Natural killer cell (primary cell): ENCODE measurements around the gene PNKD. TPM values are rescaled to one million over a fixed set of nuclear protein-coding genes. Genes with fewer than 3 reads are reported as not detected.

Experiments used
- ATAC-seq, 3 donors: fragments of 150-1000 bp in 2 of 3; fragments of 200-7000 bp in 1 of 3; cut with Tn5 transposase; 1 replicate in 1 of 3; 2 replicates in 2 of 3; pipeline ENCODE4 v1.10.0; 2021; ENCODE audit warnings: mild to moderate bottlenecking in 2 of 3, moderate library complexity in 2 of 3
- DNase-seq, 2 donors: peaks; one replicate each; pipeline versions ENCODE4 v3.0.0 to v3.0.0-alpha.2; 2013 to 2021; ENCODE audit warnings: mixed read lengths in 1 of 2
- H3K27ac ChIP-seq: one replicate; pipeline ENCODE4 v1.5.1; 2013; ENCODE audit warnings: mild to moderate bottlenecking, low read length
- H3K27me3 ChIP-seq: one replicate; pipeline ENCODE4 v1.6.1; 2013; ENCODE audit warnings: low read length; ENCODE audit not compliant: control insufficient read depth, insufficient read depth
- H3K36me3 ChIP-seq: one replicate; pipeline ENCODE4 v1.6.1; 2013; ENCODE audit warnings: low read length; ENCODE audit not compliant: control insufficient read depth, insufficient read depth
- H3K4me1 ChIP-seq: one replicate; pipeline ENCODE4 v1.6.1; 2013; ENCODE audit warnings: low read length; ENCODE audit not compliant: control insufficient read depth, insufficient read depth
- H3K4me3 ChIP-seq: one replicate; pipeline ENCODE4 v1.5.1; 2013; ENCODE audit warnings: low read length
- H3K9me3 ChIP-seq: one replicate; pipeline ENCODE4 v1.6.1; 2013; ENCODE audit warnings: low read length; ENCODE audit not compliant: control insufficient read depth, insufficient read depth
- H3K27ac Mint-ChIP-seq, 2 donors: one replicate each; pipeline ENCODE4 v1.8.0; 2022; ENCODE audit warnings: mild to moderate bottlenecking in 2 of 2, mixed read lengths in 2 of 2, moderate library complexity in 1 of 2
- H3K27me3 Mint-ChIP-seq, 2 donors: one replicate each; pipeline ENCODE4 v1.8.0; 2022; ENCODE audit warnings: low read depth in 2 of 2, mixed read lengths in 2 of 2
- H3K36me3 Mint-ChIP-seq: one replicate; pipeline ENCODE4 v1.8.0; 2022; ENCODE audit warnings: mixed read lengths
- H3K4me1 Mint-ChIP-seq, 2 donors: one replicate each; pipeline ENCODE4 v1.8.0; 2022; ENCODE audit warnings: mixed read lengths in 2 of 2
- H3K4me3 Mint-ChIP-seq: one replicate; pipeline ENCODE4 v1.8.0; 2022; ENCODE audit warnings: mild to moderate bottlenecking, moderate library complexity, mixed read lengths
- H3K9me3 Mint-ChIP-seq, 2 donors: one replicate each; pipeline ENCODE4 v1.8.0; 2022; ENCODE audit warnings: mixed read lengths in 2 of 2
- WGBS: methylation state at CpG from one replicate; pipeline ENCODE4 v1.1.7; 2013; ENCODE audit warnings: missing lambda C conversion rate; ENCODE audit not compliant: insufficient coverage; 5-methylcytosine and 5-hydroxymethylcytosine counted together
- intact Hi-C: fragments of 100-400 bp; cut with micrococcal nuclease; formaldehyde crosslinking; loops from one replicate; pipeline ENCODE4 v1.14.2; 2022
- total RNA-seq, 4 donors: library from RNA; stranded (reverse); fragments of 120-200 nt in 1 of 4; gene quantifications; one replicate each; pipeline versions ENCODE4 v1.2.3 to v1.2.4, GENCODE V29; 2013 to 2022
- TF ChIP-seq, protein P1 (sequence below): fragments of 200-600 bp; IDR thresholded peaks from one replicate; pipeline ENCODE4 v1.8.0; 2022; ENCODE audit warnings: antibody characterized with exemption

The PNKD gene
- total RNA-seq, 3 donors from 2014 or later (not counting 1 experiment from before 2014, with no cell fraction given) = 18.8 to 21.3 (median 18.9) TPM

GRCh38 chr2:218317835-218318234 lies 47.5 kb downstream of the PNKD start:
- H3K27me3 ChIP-seq = no peaks in the 10 kb centered on the region
- DNase-seq (no peak), ATAC-seq (no peak)
- Mint-ChIP-seq H3K27me3 (no peaks in the 10 kb centered on the region), H3K27ac (no peak overlapping the region), H3K9me3 (no peaks in the 10 kb centered on the region), H3K4me3 (no peak overlapping the region), H3K36me3 (no peaks in the 10 kb centered on the region), H3K4me1 (peaks cover 12 to 20% of the 10 kb centered on the region in 2 donors)
- H3K36me3 ChIP-seq = no peaks in the 10 kb centered on the region
- H3K4me1 ChIP-seq = peaks cover 25% of the 10 kb centered on the region
- TF ChIP-seq, protein P1, sequence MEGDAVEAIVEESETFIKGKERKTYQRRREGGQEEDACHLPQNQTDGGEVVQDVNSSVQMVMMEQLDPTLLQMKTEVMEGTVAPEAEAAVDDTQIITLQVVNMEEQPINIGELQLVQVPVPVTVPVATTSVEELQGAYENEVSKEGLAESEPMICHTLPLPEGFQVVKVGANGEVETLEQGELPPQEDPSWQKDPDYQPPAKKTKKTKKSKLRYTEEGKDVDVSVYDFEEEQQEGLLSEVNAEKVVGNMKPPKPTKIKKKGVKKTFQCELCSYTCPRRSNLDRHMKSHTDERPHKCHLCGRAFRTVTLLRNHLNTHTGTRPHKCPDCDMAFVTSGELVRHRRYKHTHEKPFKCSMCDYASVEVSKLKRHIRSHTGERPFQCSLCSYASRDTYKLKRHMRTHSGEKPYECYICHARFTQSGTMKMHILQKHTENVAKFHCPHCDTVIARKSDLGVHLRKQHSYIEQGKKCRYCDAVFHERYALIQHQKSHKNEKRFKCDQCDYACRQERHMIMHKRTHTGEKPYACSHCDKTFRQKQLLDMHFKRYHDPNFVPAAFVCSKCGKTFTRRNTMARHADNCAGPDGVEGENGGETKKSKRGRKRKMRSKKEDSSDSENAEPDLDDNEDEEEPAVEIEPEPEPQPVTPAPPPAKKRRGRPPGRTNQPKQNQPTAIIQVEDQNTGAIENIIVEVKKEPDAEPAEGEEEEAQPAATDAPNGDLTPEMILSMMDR = no peak
- H3K4me3 ChIP-seq = no peak overlapping the region
- no peaks in the 10 kb centered on the region for H3K9me3 ChIP-seq
- intact Hi-C loops = no loop called here
- no peak overlapping the region for H3K27ac ChIP-seq
- WGBS = 84% methylated on average over 4 of the region's 4 CpGs

GRCh38 chr2:218318241-218318640 lies 47.9 kb downstream of the PNKD start:
- intact Hi-C loops = no loop called here
- TF ChIP-seq, protein P1 = no peak
- Histone ChIP-seq H3K27ac (no peak overlapping the region), H3K4me1 (peaks cover 25% of the 10 kb centered on the region), H3K27me3 (no peaks in the 10 kb centered on the region), H3K4me3 (no peak overlapping the region), H3K9me3 (no peaks in the 10 kb centered on the region), H3K36me3 (no peaks in the 10 kb centered on the region)
- no peaks in the 10 kb centered on the region for H3K36me3 Mint-ChIP-seq
- ATAC-seq = no peak
- no peak for DNase-seq
- WGBS = 73% methylated on average over 7 of the region's 7 CpGs
- H3K27ac Mint-ChIP-seq = no peak overlapping the region
- peaks cover 12 to 23% of the 10 kb centered on the region in 2 donors for H3K4me1 Mint-ChIP-seq
- H3K4me3 Mint-ChIP-seq = no peak overlapping the region
- H3K9me3 Mint-ChIP-seq = no peaks in the 10 kb centered on the region
- no peaks in the 10 kb centered on the region for H3K27me3 Mint-ChIP-seq

DNA sequence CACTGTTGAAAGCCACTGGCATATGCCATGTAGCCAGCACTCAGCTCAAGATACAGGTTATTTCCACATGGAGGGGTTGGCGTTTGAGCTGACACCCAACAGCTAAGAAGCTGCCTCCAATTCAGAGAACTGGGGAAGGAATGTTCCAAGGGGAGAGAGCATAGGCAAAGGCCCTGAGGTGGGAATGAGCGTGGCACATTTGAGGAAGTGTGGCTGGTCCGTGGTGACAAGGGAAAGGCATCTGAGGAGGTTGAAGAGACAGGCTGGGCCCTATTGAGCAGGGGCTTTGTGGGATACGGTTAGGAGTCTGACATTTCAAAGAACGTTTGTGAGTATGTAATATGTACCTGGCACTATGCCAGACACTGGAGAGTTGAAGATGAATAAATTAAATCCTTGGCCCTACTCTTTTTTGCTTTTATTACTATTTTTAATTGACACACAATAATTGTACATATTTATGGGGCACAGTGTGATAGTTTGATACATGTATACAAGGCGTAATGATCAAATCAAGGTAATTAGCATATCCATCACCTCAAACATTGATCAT lies 49.6 kb downstream of the PNKD start:
- Histone ChIP-seq H3K4me3 (no peak overlapping the region), H3K4me1 (peaks cover 36% of the 10 kb centered on the region), H3K27ac (no peak overlapping the region), H3K27me3 (no peaks in the 10 kb centered on the region), H3K9me3 (no peaks in the 10 kb centered on the region), H3K36me3 (no peaks in the 10 kb centered on the region)
- Mint-ChIP-seq H3K4me3 (no peak overlapping the region), H3K27me3 (peaks cover 0 to 9% of the 10 kb centered on the region in 2 donors), H3K9me3 (no peaks in the 10 kb centered on the region), H3K36me3 (no peaks in the 10 kb centered on the region), H3K4me1 (peaks cover 12 to 32% of the 10 kb centered on the region in 2 donors), H3K27ac (no peak overlapping the region)
- 45% methylated on average over 5 of the region's 6 CpGs for WGBS
- intact Hi-C loops = no loop called here
- TF ChIP-seq, protein P1 = no peak
- DNase-seq (no peak), ATAC-seq (no peak)
